Lower lobe of right lung (tissue), 2 donors: ENCODE measurements around the gene AIP. TPM values are rescaled to one million over a fixed set of nuclear protein-coding genes. Genes with fewer than 3 reads are reported as not detected.

Source experiments
- ATAC-seq, 2 donors: fragments of 200-7000 bp; cut with Tn5 transposase; one replicate each; pipeline ENCODE4 v1.9.1; 2020 to 2022; ENCODE audit warnings: mild to moderate bottlenecking in 2 of 2, moderate library complexity in 2 of 2
- DNase-seq: peaks from one replicate; pipeline ENCODE4 v3.0.0-alpha.2; 2020
- H3K27ac ChIP-seq: fragments of 200-600 bp; one replicate; pipeline ENCODE4 v1.8.0; 2022
- H3K27me3 ChIP-seq: fragments of 200-600 bp; one replicate; pipeline ENCODE4 v1.8.0; 2022; ENCODE audit warnings: low read depth
- H3K36me3 ChIP-seq: fragments of 200-600 bp; one replicate; pipeline ENCODE4 v1.8.0; 2022; ENCODE audit warnings: mild to moderate bottlenecking
- H3K4me1 ChIP-seq: fragments of 200-600 bp; one replicate; pipeline ENCODE4 v1.8.0; 2022
- H3K4me3 ChIP-seq: fragments of 200-600 bp; one replicate; pipeline ENCODE4 v1.8.0; 2022; ENCODE audit warnings: mild to moderate bottlenecking
- H3K9me3 ChIP-seq: fragments of 200-600 bp; one replicate; pipeline ENCODE4 v1.8.0; 2022
- intact Hi-C: fragments of 100-400 bp; cut with DNase I; formaldehyde crosslinking; loops from one replicate; pipeline ENCODE4 v1.11.0; 2022
- total RNA-seq: library from RNA; stranded (reverse); fragmentation: NEBNext Ultra II Directional; extraction: Animal tissue kit (Norgen Biotek cat#: 25700); gene quantifications from one replicate; pipeline ENCODE4 v1.2.1, GENCODE V29; 2021
- TF ChIP-seq, protein P1 (sequence below): fragments of 200-600 bp; IDR thresholded peaks from one replicate; pipeline ENCODE4 v1.8.0; 2022; ENCODE audit warnings: antibody characterized with exemption, mild to moderate bottlenecking
- donor health status: DM: no; HTN: yes; CAD: no; lungs with severe emphysema.

Gene AIP
- total RNA-seq, 1 donor from 2014 or later: 85.2 TPM

DNA sequence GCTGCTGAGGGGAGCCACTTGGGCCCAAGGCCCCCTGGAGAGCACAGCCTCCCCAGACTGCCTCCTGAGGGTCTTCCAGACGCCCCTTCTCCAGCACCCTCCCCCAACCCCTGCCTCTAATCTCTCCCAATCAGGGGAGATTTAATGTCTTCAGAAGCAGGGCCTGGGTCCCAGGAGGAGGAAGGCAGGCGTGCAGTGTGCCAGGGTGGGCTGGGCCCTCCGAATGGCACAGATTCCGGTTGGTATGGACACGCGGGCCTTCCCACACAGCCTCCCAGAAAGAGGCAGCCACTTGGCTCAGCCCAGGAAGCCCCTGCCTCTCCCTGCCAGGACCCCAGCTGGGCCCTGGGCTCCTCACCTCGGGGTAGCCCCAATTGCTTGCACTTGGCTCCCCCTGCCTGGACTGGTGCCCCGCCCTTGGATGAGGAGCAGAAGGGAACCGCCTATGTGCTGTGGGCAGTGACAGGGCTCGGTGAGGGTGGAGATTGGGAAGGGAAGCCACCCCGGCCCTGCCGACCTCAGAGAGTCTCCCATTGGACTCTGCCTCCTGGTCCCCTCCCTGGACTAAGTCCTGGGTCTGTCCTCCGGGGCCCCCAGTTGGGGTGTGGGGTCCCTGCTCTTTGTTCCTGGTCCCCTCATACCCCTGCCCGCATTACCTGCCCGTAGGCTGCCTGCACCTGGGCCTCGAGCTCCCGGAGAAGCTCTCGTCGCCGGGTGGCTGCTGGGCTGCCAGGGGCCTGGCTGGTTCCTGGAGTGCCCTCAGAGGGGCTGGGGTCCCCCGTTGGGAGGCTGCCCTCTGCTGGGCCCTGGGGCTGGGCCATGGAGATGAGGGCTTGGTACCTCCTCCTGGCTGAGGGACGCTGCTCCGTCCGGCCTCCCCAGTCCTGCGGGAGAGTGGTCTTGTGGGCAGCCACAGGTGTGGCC lies 41.0 kb downstream of the AIP start:
- Histone ChIP-seq H3K4me3 (no peak overlapping the region), H3K9me3 (no peaks in the 10 kb centered on the region), H3K27ac (no peak overlapping the region), H3K27me3 (no peaks in the 10 kb centered on the region), H3K4me1 (no peaks in the 10 kb centered on the region), H3K36me3 (no peaks in the 10 kb centered on the region)
- ATAC-seq: no peak
- TF ChIP-seq, protein P1, sequence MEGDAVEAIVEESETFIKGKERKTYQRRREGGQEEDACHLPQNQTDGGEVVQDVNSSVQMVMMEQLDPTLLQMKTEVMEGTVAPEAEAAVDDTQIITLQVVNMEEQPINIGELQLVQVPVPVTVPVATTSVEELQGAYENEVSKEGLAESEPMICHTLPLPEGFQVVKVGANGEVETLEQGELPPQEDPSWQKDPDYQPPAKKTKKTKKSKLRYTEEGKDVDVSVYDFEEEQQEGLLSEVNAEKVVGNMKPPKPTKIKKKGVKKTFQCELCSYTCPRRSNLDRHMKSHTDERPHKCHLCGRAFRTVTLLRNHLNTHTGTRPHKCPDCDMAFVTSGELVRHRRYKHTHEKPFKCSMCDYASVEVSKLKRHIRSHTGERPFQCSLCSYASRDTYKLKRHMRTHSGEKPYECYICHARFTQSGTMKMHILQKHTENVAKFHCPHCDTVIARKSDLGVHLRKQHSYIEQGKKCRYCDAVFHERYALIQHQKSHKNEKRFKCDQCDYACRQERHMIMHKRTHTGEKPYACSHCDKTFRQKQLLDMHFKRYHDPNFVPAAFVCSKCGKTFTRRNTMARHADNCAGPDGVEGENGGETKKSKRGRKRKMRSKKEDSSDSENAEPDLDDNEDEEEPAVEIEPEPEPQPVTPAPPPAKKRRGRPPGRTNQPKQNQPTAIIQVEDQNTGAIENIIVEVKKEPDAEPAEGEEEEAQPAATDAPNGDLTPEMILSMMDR: no peak
- intact Hi-C loops: no loop called here
- no peak for DNase-seq

DNA sequence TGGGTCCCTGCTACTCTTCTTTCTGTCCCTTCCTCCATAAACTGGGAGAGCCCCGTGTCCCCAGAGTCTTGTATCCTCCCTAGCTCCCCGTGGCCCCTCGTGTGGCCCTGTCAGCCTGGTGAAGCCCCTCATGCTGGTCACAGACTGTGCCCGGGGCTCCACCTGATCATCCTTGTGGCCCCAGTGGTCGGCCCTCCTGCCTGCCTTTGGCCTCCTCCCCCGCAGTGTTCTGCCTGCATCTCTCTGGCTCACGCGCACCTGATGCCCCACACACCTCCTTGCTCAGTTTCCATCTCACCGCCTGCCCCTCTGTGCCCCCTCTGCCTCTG lies 41.6 kb downstream of the AIP start:
- no peak overlapping the region for H3K4me3 ChIP-seq
- ATAC-seq (no peak), DNase-seq (no peak)
- H3K36me3 ChIP-seq: no peaks in the 10 kb centered on the region
- TF ChIP-seq, protein P1: no peak
- intact Hi-C loops: no loop called here
- no peaks in the 10 kb centered on the region for H3K9me3 ChIP-seq
- no peaks in the 10 kb centered on the region for H3K4me1 ChIP-seq
- no peaks in the 10 kb centered on the region for H3K27me3 ChIP-seq
- no peak overlapping the region for H3K27ac ChIP-seq

DNA sequence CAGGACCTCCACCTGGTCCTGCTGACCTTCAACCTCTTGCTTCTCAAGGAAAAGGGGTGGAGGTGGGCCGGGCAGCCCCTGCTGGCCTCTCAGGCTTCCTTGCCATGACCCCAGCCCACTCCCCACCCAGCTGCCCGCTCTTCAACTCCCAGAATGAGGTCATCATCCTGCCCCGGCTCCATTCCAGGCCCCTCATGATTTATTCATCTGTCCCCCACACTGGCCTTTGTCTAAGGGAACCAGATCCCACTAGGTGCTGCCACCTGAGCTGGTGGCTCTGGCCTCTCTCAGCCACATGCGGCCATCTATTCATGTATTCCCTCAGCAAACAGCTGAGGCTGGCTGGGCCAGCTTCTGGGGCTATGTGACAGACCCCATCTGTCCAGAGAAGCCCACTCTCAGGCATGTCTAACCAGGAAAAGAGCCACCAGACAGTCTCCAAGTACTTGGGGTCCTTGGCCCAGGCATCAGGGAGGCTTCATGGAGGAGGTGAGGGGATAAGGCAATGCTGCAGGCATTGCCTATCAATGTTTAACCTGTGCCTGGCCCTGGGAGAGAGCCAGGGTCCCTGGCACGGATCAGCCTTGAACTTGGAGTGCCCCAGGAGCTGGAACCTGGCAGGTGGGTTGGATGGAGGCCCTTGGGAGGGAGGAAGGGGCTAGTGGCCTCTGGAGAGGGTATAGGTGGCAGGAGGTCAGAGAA lies 42.6 kb downstream of the AIP start:
- H3K4me3 ChIP-seq: no peak overlapping the region
- no peaks in the 10 kb centered on the region for H3K9me3 ChIP-seq
- intact Hi-C loops: no loop called here
- DNase-seq (no peak), ATAC-seq (no peak)
- H3K27me3 ChIP-seq: no peaks in the 10 kb centered on the region
- no peak overlapping the region for H3K27ac ChIP-seq
- TF ChIP-seq, protein P1: no peak
- H3K36me3 ChIP-seq: no peaks in the 10 kb centered on the region
- no peaks in the 10 kb centered on the region for H3K4me1 ChIP-seq

DNA sequence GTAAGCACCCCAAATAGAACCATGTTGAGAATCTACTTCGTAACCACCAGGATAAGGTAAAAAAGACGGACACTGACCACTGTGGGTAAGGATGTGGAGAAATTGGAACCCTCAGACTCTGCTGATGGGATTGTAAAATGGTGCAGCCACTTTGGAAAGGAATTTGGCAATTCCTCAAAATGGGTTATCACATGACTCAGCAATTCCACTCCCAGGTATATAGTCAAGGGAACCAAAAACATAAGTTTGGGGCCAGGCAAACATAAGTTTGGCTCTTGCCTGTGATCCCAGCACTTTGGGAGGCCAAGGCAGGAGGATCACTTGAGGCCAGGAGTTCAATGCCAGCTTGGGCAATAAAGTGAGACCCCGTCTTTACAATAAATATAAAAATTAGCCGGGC lies 45.5 kb downstream of the AIP start:
- intact Hi-C loops: no loop called here

DNA sequence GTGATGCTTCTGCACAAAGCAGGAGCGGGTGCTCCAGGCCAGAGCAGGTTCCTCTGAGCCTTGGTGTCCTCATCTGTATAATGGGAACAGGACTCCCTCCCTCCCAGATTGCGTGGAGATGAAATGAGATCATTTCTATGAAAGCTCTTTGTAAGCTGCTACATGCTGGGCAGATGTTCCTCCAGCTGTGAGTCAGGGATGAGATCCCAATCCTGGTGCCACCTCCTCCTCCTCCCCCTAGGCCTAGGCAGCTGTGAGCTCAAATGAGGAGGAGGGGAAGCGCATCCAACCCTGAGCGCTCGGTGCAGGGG lies 47.4 kb downstream of the AIP start:
- ATAC-seq (no peak), DNase-seq (no peak)
- Histone ChIP-seq H3K4me1 (no peaks in the 10 kb centered on the region), H3K36me3 (no peaks in the 10 kb centered on the region), H3K27ac (no peak overlapping the region), H3K9me3 (peaks cover 3% of the 10 kb centered on the region), H3K27me3 (no peaks in the 10 kb centered on the region), H3K4me3 (no peak overlapping the region)
- TF ChIP-seq, protein P1: no peak
- intact Hi-C loops: no loop called here

More for the DNA sequence above, 45.5 kb downstream of the AIP start:
- Histone ChIP-seq H3K27ac (no peak overlapping the region), H3K4me1 (no peaks in the 10 kb centered on the region), H3K27me3 (no peaks in the 10 kb centered on the region), H3K9me3 (no peaks in the 10 kb centered on the region), H3K4me3 (no peak overlapping the region), H3K36me3 (no peaks in the 10 kb centered on the region)
- DNase-seq: no peak
- TF ChIP-seq, protein P1: no peak
- ATAC-seq: no peak
